AG10803 (cell line): ENCODE results near the gene PTPRG.
A peak's percentile ranks its signal among the peaks of the same experiment; 100 is the strongest.

Experiments
- DNase-seq: peaks from one replicate; pipeline ENCODE4 v3.0.0; 2010; ENCODE audit warnings: low read depth
- H3K4me3 ChIP-seq: 2 replicates; pipeline ENCODE4 v1.5.1; 2011; ENCODE audit warnings: mild to moderate bottlenecking, low read length, control low read depth
- CTCF ChIP-seq: conservative IDR thresholded peaks from 2 replicates; pipeline ENCODE4 v1.5.1; 2011; ENCODE audit warnings: mild to moderate bottlenecking, low read length, control low read depth, inconsistent platforms

Gene PTPRG

GRCh38 chr3:62145086-62145757 is 583.9 kb downstream of the PTPRG start:
- no peak for DNase-seq
- no peak for TF ChIP-seq CTCF
- no peak overlapping the region for H3K4me3 ChIP-seq

GRCh38 chr3:62149539-62149938 is 588.2 kb downstream of the PTPRG start:
- H3K4me3 ChIP-seq: no peak overlapping the region
- DNase-seq: no peak
- no peak for TF ChIP-seq CTCF

- no peak overlapping the region for H3K4me3 ChIP-seq
- TF ChIP-seq CTCF: no peak
- peak; percentile 76 for DNase-seq
Measured at GRCh38 chr3:62149962-62150361, 588.6 kb downstream of the PTPRG start.

- peak; percentile 38 for DNase-seq
- no peak overlapping the region for H3K4me3 ChIP-seq
- no peak for TF ChIP-seq CTCF
Measured at GRCh38 chr3:62151591-62151990, 590.2 kb downstream of the PTPRG start.

GRCh38 chr3:62153231-62153630 is 591.9 kb downstream of the PTPRG start:
- no peak overlapping the region for H3K4me3 ChIP-seq
- no peak for DNase-seq
- TF ChIP-seq CTCF: no peak

- no peak for TF ChIP-seq CTCF
- H3K4me3 ChIP-seq: no peak overlapping the region
- DNase-seq: no peak
Measured at GRCh38 chr3:62154457-62155148, 593.2 kb downstream of the PTPRG start.
